Mesendoderm (in vitro differentiated cells): ENCODE data around the gene SNRPD1.

Source experiments
- DNase-seq: peaks from one replicate; pipeline ENCODE4 v3.0.0; 2013
- H2AK5ac ChIP-seq: 2 replicates; pipeline ENCODE4 v1.6.1; 2013; ENCODE audit warnings: low read length, inconsistent platforms
- H2BK120ac ChIP-seq: 2 replicates; pipeline ENCODE4 v1.6.1; 2013; ENCODE audit warnings: low read depth, mild to moderate bottlenecking, low read length, moderate library complexity, mixed read lengths
- H2BK15ac ChIP-seq: replicated peaks from 2 replicates; pipeline ENCODE4 v1.6.1; 2013; ENCODE audit warnings: low read depth, mild to moderate bottlenecking, moderate library complexity
- H2BK5ac ChIP-seq: 2 replicates; pipeline ENCODE4 v1.6.1; 2013; ENCODE audit warnings: low read length, inconsistent platforms
- H3K18ac ChIP-seq: 2 replicates; pipeline ENCODE4 v1.6.1; 2013; ENCODE audit warnings: mild to moderate bottlenecking, low read length, mixed read lengths
- H3K23ac ChIP-seq: one replicate; pipeline ENCODE4 v1.6.1; 2013; ENCODE audit warnings: low read length
- H3K27ac ChIP-seq: 2 replicates; pipeline ENCODE4 v1.5.1; 2013; ENCODE audit warnings: low read depth, mild to moderate bottlenecking, inconsistent platforms, low read length, moderate library complexity
- H3K27me3 ChIP-seq: 2 replicates; pipeline ENCODE4 v1.6.1; 2013; ENCODE audit warnings: low read length, control low read depth, mild to moderate bottlenecking, inconsistent platforms; ENCODE audit not compliant: insufficient read depth, poor library complexity
- H3K36me3 ChIP-seq: 2 replicates; pipeline ENCODE4 v1.6.1; 2013; ENCODE audit warnings: low read length, inconsistent platforms; ENCODE audit not compliant: control insufficient read depth, insufficient read depth
- H3K4ac ChIP-seq: one replicate; pipeline ENCODE4 v1.6.1; 2013; ENCODE audit warnings: low read depth, mild to moderate bottlenecking, low read length, moderate library complexity
- H3K4me1 ChIP-seq: 2 replicates; pipeline ENCODE4 v1.6.1; 2013; ENCODE audit warnings: low read depth, low read length, inconsistent platforms; ENCODE audit not compliant: control insufficient read depth
- H3K4me2 ChIP-seq: 2 replicates; pipeline ENCODE4 v1.6.1; 2013; ENCODE audit warnings: low read length
- H3K4me3 ChIP-seq: 2 replicates; pipeline ENCODE4 v1.5.1; 2013; ENCODE audit warnings: mild to moderate bottlenecking, low read length
- H3K56ac ChIP-seq: one replicate; pipeline ENCODE4 v1.6.1; 2013; ENCODE audit warnings: low read length
- H3K79me1 ChIP-seq: 2 replicates; pipeline ENCODE4 v1.6.1; 2013; ENCODE audit warnings: low read length, inconsistent platforms
- H3K79me2 ChIP-seq: 2 replicates; pipeline ENCODE4 v1.6.1; 2013; ENCODE audit warnings: mild to moderate bottlenecking, low read length; ENCODE audit not compliant: control insufficient read depth, insufficient read depth
- H3K9ac ChIP-seq: 2 replicates; pipeline ENCODE4 v1.6.1; 2013; ENCODE audit warnings: low read length, inconsistent platforms
- H4K5ac ChIP-seq: one replicate; pipeline ENCODE4 v1.6.1; 2013; ENCODE audit warnings: low read length
- H4K8ac ChIP-seq: one replicate; pipeline ENCODE4 v1.6.1; 2013; ENCODE audit warnings: low read depth, mild to moderate bottlenecking, control low read depth, low read length, moderate library complexity
- WGBS: extraction: QIAGEN DNeasy Blood & Tissue Kit; methylation state at CpG from one replicate; pipeline ENCODE4 v1.1.7; 2013; ENCODE audit warnings: low lambda C conversion rate, missing lambda C conversion rate; ENCODE audit not compliant: insufficient coverage; ENCODE audit errors: extremely low coverage; 5-methylcytosine and 5-hydroxymethylcytosine counted together

Gene SNRPD1

DNA sequence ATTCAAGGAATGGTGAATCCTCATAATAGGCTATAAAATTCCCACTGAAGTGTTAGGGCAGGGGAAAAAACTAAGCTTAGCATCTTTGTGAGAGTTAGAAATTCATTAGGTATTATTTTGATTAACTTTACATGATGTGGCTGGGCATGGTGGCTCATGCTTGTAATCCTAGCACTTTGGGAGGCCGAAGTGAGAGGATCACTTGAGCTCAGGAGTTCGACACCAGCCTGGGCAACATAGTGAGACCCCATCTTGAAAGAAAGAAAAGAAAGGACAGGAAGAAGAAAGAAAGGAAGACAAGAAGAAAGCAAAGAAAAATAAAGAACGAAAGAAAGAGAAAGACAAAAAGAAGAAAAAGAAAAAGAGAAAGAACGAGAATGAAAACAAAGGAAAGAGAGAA lies 40.0 kb downstream of the SNRPD1 start:
- WGBS = no CpG with 5 or more reads among the region's 4 CpGs
- Histone ChIP-seq H3K4me1 (no peaks in the 10 kb centered on the region), H3K79me2 (no peaks in the 10 kb centered on the region), H2AK5ac (no peak overlapping the region), H3K18ac (no peak overlapping the region), H3K36me3 (no peaks in the 10 kb centered on the region), H3K27ac (no peak overlapping the region), H3K4me2 (no peak overlapping the region), H3K4me3 (no peak overlapping the region), H3K23ac (no peak overlapping the region), H3K4ac (no peak overlapping the region), H3K27me3 (no peaks in the 10 kb centered on the region), H3K79me1 (no peaks in the 10 kb centered on the region), H2BK15ac (no peak overlapping the region), H4K8ac (no peak overlapping the region), H2BK120ac (no peak overlapping the region), H4K5ac (no peak overlapping the region), H3K56ac (no peak overlapping the region), H2BK5ac (no peak overlapping the region), H3K9ac (no peak overlapping the region)
- no peak for DNase-seq

GRCh38 chr18:21653361-21653760 lies 41.2 kb downstream of the SNRPD1 start:
- Histone ChIP-seq H3K18ac (no peak overlapping the region), H4K5ac (no peak overlapping the region), H2AK5ac (no peak overlapping the region), H3K27me3 (no peaks in the 10 kb centered on the region), H3K4me2 (no peak overlapping the region), H3K79me1 (no peaks in the 10 kb centered on the region), H3K79me2 (no peaks in the 10 kb centered on the region), H4K8ac (no peak overlapping the region), H3K9ac (no peak overlapping the region), H3K56ac (no peak overlapping the region), H3K4ac (no peak overlapping the region), H2BK120ac (no peak overlapping the region), H2BK5ac (no peak overlapping the region), H3K36me3 (no peaks in the 10 kb centered on the region), H3K4me1 (no peaks in the 10 kb centered on the region), H2BK15ac (no peak overlapping the region), H3K27ac (no peak overlapping the region), H3K23ac (no peak overlapping the region), H3K4me3 (no peak overlapping the region)
- DNase-seq = peak; percentile 15
- whole genome bisulfite sequencing = no CpG with 5 or more reads among the region's 3 CpGs

- no peaks in the 10 kb centered on the region for H3K36me3 ChIP-seq
- no peaks in the 10 kb centered on the region for H3K4me1 ChIP-seq
- no peak overlapping the region for H2BK120ac ChIP-seq
- H3K27me3 ChIP-seq = no peaks in the 10 kb centered on the region
- H3K23ac ChIP-seq = no peak overlapping the region
- no peak overlapping the region for H3K4me2 ChIP-seq
- no peak overlapping the region for H3K4ac ChIP-seq
- no peak overlapping the region for H2BK5ac ChIP-seq
- no peak for DNase-seq
- H4K8ac ChIP-seq = no peak overlapping the region
- no peaks in the 10 kb centered on the region for H3K79me2 ChIP-seq
- H3K56ac ChIP-seq = no peak overlapping the region
- no peaks in the 10 kb centered on the region for H3K79me1 ChIP-seq
- no peak overlapping the region for H3K27ac ChIP-seq
- no peak overlapping the region for H2BK15ac ChIP-seq
- no peak overlapping the region for H3K18ac ChIP-seq
- no peak overlapping the region for H4K5ac ChIP-seq
- H3K9ac ChIP-seq = no peak overlapping the region
- H3K4me3 ChIP-seq = no peak overlapping the region
- H2AK5ac ChIP-seq = no peak overlapping the region
These were observed 44.3 kb downstream of the SNRPD1 start for GRCh38 chr18:21656402-21656801.

DNA sequence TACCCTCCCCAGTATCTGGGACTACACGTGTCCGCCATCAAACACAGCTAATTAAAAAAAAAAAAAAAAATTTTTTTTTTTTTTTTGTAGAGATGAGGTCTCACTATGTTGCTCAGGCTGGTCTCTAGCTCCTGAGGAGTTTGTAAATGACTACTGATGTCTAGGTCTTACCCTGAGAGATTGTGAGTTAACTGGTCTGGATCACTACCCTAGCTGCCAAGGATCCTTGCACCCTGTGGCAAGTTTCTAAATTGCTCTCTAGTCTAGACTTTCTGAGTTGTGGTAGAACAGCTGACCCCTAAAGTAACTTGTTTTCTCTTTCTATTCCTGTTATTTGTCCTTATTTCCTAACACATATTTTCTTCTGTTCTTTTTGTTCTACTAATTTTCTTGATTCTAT lies 48.0 kb downstream of the SNRPD1 start:
- no peak overlapping the region for H3K18ac ChIP-seq
- H3K4me3 ChIP-seq = no peak overlapping the region
- no peak overlapping the region for H2BK5ac ChIP-seq
- no peaks in the 10 kb centered on the region for H3K4me1 ChIP-seq
- no peaks in the 10 kb centered on the region for H3K36me3 ChIP-seq
- no peak overlapping the region for H4K8ac ChIP-seq
- no CpG with 5 or more reads among the region's 2 CpGs for WGBS
- H4K5ac ChIP-seq = no peak overlapping the region
- no peak overlapping the region for H3K9ac ChIP-seq
- no peaks in the 10 kb centered on the region for H3K27me3 ChIP-seq
- no peak overlapping the region for H2BK120ac ChIP-seq
- H3K4ac ChIP-seq = no peak overlapping the region
- H2AK5ac ChIP-seq = no peak overlapping the region
- H2BK15ac ChIP-seq = no peak overlapping the region
- H3K4me2 ChIP-seq = no peak overlapping the region
- H3K79me1 ChIP-seq = no peaks in the 10 kb centered on the region
- no peak for DNase-seq
- no peak overlapping the region for H3K27ac ChIP-seq
- no peak overlapping the region for H3K23ac ChIP-seq
- no peak overlapping the region for H3K56ac ChIP-seq
- H3K79me2 ChIP-seq = no peaks in the 10 kb centered on the region

DNA sequence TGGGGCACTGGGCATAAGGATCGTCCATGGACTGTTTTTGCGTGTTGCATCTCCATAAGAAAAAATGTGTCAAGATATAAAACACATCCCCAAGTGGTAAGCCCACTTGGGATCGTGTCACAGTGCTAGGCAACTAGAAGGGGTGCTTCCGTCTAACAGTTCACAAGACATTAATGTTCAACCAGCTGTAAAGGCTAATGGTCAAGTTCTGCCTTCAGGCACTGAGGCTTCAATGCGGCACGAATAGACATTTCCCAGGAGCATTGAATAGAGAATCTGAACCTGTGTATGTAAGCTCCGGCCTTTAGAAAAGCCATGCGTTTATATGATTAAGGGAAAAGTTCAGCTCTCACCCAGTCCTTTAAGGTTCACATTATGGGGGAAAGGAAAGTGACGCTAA lies 50.5 kb downstream of the SNRPD1 start:
- no CpG with 5 or more reads among the region's 9 CpGs for WGBS
- Histone ChIP-seq H3K79me2 (no peaks in the 10 kb centered on the region), H3K56ac (no peak overlapping the region), H2BK5ac (no peak overlapping the region), H3K36me3 (no peaks in the 10 kb centered on the region), H3K79me1 (no peaks in the 10 kb centered on the region), H3K9ac (no peak overlapping the region), H4K8ac (no peak overlapping the region), H4K5ac (no peak overlapping the region), H3K27me3 (no peaks in the 10 kb centered on the region), H3K27ac (no peak overlapping the region), H3K4ac (no peak overlapping the region), H2BK120ac (no peak overlapping the region), H3K4me3 (no peak overlapping the region), H3K23ac (no peak overlapping the region), H3K4me2 (no peak overlapping the region), H3K18ac (no peak overlapping the region), H2BK15ac (no peak overlapping the region), H2AK5ac (no peak overlapping the region), H3K4me1 (no peaks in the 10 kb centered on the region)
- no peak for DNase-seq

DNA sequence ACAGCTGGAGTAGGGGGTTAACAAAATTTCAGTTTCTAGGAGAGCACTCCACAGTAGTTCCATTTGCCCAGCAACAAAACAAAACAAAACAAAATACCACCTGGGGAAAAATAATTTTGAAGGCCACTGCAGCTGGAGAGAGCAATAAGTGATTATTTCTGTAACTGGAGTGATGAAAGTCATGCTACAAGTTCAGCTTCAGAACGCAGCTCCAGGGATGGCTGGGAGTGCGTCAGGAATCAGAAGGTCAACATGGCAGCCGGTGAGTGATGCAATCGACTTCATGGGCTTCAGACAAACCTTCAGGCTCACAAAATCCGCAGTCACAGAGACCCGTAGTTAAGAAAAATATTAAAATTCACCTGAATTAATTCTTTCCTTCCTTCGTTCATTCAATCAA lies 51.5 kb downstream of the SNRPD1 start:
- Histone ChIP-seq H2BK5ac (no peak overlapping the region), H4K8ac (no peak overlapping the region), H3K36me3 (no peaks in the 10 kb centered on the region), H3K4me1 (no peaks in the 10 kb centered on the region), H3K27me3 (no peaks in the 10 kb centered on the region), H3K79me1 (no peaks in the 10 kb centered on the region), H2AK5ac (no peak overlapping the region), H3K4me2 (no peak overlapping the region), H2BK15ac (no peak overlapping the region), H3K27ac (no peak overlapping the region), H3K4ac (no peak overlapping the region), H4K5ac (no peak overlapping the region), H3K23ac (no peak overlapping the region), H3K56ac (no peak overlapping the region), H3K18ac (no peak overlapping the region), H3K79me2 (no peaks in the 10 kb centered on the region), H3K4me3 (no peak overlapping the region), H3K9ac (no peak overlapping the region), H2BK120ac (no peak overlapping the region)
- 94% methylated on average over 2 of the region's 7 CpGs for WGBS
- no peak for DNase-seq
